DMS153 (cell line): ENCODE data around the gene TTC21A.

ENCODE experiments used
- DNase-seq: peaks from one replicate; lab custom pipeline; 2025; lab: John Stamatoyannopoulos, UW

The TTC21A gene

DNA sequence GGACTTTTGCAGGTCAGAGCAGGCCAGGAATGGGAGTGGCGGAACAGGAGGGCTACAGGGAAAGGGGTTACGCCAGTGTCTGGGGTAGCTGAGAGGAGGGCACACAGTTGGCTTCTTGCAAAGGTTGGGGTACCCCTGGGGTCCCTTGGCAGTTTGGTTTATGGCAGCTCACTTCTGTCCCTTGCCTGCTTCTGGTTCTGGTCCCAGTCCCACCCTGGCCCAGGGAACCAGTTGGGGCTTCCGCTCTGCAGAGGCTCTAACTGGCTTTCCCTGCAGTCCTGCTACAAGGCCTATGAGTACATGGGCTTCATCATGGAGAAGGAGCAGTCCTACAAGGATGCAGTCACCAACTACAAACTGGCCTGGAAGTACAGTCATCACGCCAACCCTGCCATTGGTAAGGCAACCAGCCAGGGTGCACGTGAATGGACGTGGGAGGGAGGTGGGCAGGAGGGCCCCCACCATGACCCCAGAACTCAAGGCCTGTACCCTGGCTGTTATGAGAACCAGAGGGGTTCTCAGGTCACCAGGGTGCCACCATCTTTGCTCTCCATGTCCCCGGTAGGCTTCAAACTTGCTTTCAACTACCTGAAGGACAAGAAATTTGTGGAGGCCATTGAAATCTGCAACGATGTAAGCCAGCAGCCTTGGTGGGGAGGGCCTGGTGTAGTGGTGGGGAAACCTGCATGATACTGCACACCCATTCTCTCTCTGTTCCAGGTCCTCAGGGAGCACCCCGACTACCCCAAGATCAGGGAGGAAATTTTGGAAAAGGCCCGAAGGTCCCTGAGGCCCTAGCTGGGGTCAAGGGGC, 30.7 kb downstream of the TTC21A start:
- no peak for DNase-seq

- no peak for DNase-seq
Measured at GRCh38 chr3:39138804-39139415, 31.4 kb downstream of the TTC21A start.

GRCh38 chr3:39139442-39139841, 32.0 kb downstream of the TTC21A start:
- DNase-seq, result no peak

GRCh38 chr3:39140341-39140971, 33.0 kb downstream of the TTC21A start:
- no peak for DNase-seq

DNA sequence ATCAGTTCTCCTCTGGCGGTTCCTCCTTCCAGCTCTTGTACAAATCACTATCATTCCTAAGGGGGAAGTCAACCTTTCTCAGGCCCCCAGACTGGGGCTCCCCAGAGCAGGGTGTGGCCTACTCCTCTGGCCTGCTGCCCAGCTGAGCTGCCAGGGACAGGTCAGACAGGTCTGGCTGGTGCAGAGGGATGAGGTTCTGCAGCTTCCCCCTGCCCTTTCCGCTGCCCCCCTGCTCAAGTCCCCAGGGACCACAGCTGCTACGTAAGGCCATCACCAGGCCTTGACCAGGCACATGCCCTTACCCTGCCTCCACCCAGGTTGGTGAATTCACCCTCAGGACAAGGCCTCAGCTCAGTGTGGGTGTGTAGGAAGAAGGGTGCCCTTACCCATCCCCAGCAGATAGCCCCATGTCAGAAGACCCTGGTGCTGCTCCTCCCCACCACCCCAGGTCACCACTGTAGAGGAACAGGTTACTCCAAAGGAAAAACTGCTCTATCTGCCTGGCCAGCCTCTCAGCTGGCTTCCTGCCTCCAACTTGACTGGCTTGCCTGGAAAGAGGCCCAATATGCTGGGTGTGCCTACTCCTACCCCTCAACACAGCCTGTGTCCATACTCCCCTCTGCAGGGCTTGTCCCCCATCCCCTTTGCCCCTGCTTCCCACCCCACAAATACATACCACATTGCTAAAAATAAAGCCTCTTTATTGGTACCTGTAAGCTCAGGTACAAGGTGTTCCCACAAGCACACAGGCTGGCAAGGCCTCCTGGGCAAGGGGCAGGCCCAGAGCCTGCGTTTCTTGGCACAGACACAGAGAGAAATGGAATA, 33.9 kb downstream of the TTC21A start:
- peak; percentile 29 for DNase-seq

DNA sequence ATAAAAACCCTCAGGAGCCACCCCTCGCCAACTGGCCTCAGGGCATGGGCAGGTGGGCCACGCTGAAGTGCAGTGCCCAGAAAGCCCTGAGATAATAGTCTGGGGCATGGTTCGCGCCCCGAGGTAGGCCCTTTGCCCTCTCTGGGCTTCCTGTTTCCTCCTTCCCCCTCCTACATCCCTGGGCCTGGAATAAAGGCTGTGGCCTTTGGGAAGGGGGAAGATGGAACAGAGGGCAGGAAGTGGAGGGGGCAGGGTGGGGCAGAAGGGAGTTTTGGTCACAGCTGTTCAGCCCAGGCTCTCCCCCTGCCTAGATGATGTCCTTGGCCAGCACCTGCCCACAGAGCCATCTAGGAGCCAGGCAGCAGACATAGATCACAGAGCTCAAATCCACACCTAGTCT, 34.6 kb downstream of the TTC21A start:
- peak; percentile 41 for DNase-seq

- DNase-seq, result no peak
Measured at GRCh38 chr3:39143051-39143885, 35.8 kb downstream of the TTC21A start.

DNA sequence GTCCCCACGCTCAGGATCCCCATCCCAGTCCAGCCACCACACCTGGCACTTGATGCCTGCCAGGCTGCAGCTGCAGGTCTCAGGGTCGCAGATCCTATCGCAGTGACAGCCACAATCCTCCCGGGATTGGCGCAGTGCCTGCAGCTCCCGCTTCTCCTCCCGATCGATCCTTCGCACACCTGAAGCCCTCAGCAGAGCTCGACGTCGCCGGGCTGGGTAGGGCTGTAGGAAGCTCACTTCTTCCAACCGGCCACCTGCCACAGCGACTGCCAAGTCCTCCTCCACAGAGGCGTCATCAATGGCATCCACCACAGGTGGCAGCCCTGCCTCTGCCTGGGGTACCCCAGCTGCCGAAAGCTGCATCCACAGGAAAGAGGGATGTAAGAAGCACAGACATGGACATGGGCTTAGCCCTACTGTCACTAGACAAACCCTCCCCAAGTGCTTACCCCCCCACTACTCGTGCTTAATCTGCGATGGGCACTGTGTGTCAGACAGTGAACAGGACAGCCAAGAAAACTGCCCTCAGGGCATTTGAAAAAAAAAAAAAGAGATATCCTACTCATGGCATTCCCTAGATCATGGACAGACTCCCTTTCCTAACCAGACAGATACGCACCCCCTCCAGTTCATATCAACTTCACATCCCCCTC, 36.7 kb downstream of the TTC21A start:
- no peak for DNase-seq

GRCh38 chr3:39144748-39145380, 37.4 kb downstream of the TTC21A start:
- DNase-seq, result no peak

- no peak for DNase-seq
Measured at GRCh38 chr3:39146083-39146501, 38.6 kb downstream of the TTC21A start.

GRCh38 chr3:39146611-39147591, 39.4 kb downstream of the TTC21A start:
- no peak for DNase-seq

- no peak for DNase-seq
Measured at GRCh38 chr3:39147711-39148434, 40.4 kb downstream of the TTC21A start.

DNA sequence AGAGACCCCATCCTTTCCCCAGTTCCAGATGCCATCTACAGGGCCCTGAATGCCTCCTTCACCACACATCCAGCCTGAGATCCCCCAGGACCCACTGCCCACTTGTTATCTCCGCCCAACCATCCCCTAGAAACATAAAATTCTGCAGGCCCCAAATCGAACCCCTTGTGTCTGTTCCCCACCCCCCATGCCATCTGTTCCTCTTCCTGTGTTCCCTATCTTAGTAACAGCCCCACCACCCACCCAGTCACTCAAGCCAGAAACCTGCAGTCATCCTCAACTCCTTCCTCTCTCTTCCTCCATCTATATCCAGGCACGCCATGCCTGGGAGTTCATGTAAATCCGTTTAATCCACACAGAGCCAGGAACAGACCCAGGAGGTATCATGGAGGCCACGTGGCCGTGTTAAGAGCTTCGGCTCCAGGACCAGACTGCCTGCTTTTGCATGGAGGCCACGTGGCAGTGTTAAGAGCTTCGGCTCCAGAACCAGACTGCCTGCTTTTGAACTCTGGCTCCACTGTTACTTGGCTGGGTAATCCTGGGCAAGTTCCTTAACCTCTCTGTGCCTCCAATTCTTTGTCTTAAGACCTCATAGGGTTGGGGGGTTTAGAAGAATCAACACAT, 41.1 kb downstream of the TTC21A start:
- no peak for DNase-seq

DNA sequence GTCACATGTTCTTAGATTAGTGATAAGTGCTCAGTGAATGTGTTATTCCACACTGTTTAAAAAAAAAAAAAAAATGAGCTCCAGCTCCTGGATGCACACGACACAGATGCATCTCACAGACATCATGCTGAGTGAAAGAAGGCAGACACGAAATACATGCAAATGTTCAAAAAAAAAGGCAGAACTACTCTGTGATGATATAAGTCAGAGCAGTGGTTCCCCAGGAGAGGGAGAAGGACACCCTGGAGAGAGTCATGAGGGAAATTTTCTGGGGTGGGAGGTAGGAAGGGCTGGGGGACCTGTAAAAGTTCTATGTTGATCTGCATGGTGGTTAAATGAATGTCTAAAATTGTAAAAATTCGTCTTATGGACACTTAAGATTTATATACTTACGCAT, 41.6 kb downstream of the TTC21A start:
- DNase-seq, result no peak

- DNase-seq, result no peak
Measured at GRCh38 chr3:39149498-39150147, 42.1 kb downstream of the TTC21A start.

- DNase-seq, result no peak
Measured at GRCh38 chr3:39150148-39150802, 42.8 kb downstream of the TTC21A start.
